ENCODE data around the gene ARL2. TPM values are rescaled to one million over a fixed set of nuclear protein-coding genes. Genes with fewer than 3 reads are reported as not detected.

The ARL2 gene
- total RNA-seq, 1 donor from 2014 or later: 120 TPM

- intact Hi-C loops (cut with DNase I): no loop called here
- no peak for DNase-seq (ENCODE audit: low spot score)
Observed at GRCh38 chr11:65065851-65066250, 51.9 kb downstream of the ARL2 start.

GRCh38 chr11:65066315-65066714, 52.4 kb downstream of the ARL2 start:
- no peak for DNase-seq (ENCODE audit: low spot score)
- intact Hi-C loops (cut with DNase I): no loop called here

GRCh38 chr11:65066805-65067291, 52.9 kb downstream of the ARL2 start:
- intact Hi-C loops (cut with DNase I): no loop called here
- no peak for DNase-seq (ENCODE audit: low spot score)

GRCh38 chr11:65067446-65067845, 53.5 kb downstream of the ARL2 start:
- intact Hi-C loops (cut with DNase I): no loop called here

GRCh38 chr11:65069217-65069616, 55.3 kb downstream of the ARL2 start:
- no peak for DNase-seq (ENCODE audit: low spot score)
- intact Hi-C loops (cut with DNase I): no loop called here

More at GRCh38 chr11:65067446-65067845, 53.5 kb downstream of the ARL2 start:
- no peak for DNase-seq (ENCODE audit: low spot score)

Small RNA genes within 50 kb of the gene (microRNA-seq; reads per million reads assigned to microRNA genes)
- not detected for gene MIR6879

Other genes starting within 250 kb of the ARL2 start
- gene SF1, start 235.6 kb upstream of the ARL2 start, total RNA-seq: 175 TPM
- 6.7 TPM for gene MAP4K2, start 210.9 kb upstream of the ARL2 start, total RNA-seq
- 8.6 TPM for gene MEN1, start 203.6 kb upstream of the ARL2 start, total RNA-seq
- gene CDC42BPG, start 169.5 kb upstream of the ARL2 start, total RNA-seq: 1.2 TPM
- 50.9 TPM for gene EHD1, start 135.5 kb upstream of the ARL2 start, total RNA-seq
- 14.6 TPM for gene ATG2A, start 97.0 kb upstream of the ARL2 start, total RNA-seq
- gene PPP2R5B, start 89.5 kb upstream of the ARL2 start, total RNA-seq: 24.9 TPM
- not detected for gene GPHA2, start 78.3 kb upstream of the ARL2 start, total RNA-seq
- gene MAJIN, start 42.1 kb upstream of the ARL2 start, total RNA-seq: not detected
- 0.70 TPM for gene BATF2, start 17.2 kb upstream of the ARL2 start, total RNA-seq
- 17.0 TPM for gene SNX15, start 13.3 kb downstream of the ARL2 start, total RNA-seq
- 5.0 TPM for gene SAC3D1, start 27.1 kb downstream of the ARL2 start, total RNA-seq
- 3.5 TPM for gene NAALADL1, start 44.4 kb downstream of the ARL2 start, total RNA-seq
- gene CDCA5, start 69.9 kb downstream of the ARL2 start, total RNA-seq: 1.5 TPM
- gene ZFPL1, start 70.1 kb downstream of the ARL2 start, total RNA-seq: 23.5 TPM
- gene VPS51, start 82.1 kb downstream of the ARL2 start, total RNA-seq: 87.1 TPM
- 50.1 TPM for gene TM7SF2, start 97.7 kb downstream of the ARL2 start, total RNA-seq
- gene ZNHIT2, start 103.5 kb downstream of the ARL2 start, total RNA-seq: 5.5 TPM
- gene FAU, start 108.0 kb downstream of the ARL2 start, total RNA-seq: 511 TPM
- 28.5 TPM for gene MRPL49, start 108.2 kb downstream of the ARL2 start, total RNA-seq
- 25.2 TPM for gene SYVN1, start 120.4 kb downstream of the ARL2 start, total RNA-seq
- gene SPDYC, start 156.1 kb downstream of the ARL2 start, total RNA-seq: not detected
- gene CAPN1, start 167.8 kb downstream of the ARL2 start, total RNA-seq: 89.6 TPM
- gene POLA2, start 247.8 kb downstream of the ARL2 start, total RNA-seq: 3.5 TPM